LoVo (cell line): Measurements from ENCODE around the gene STIM1.
A peak's percentile ranks its signal among the peaks of the same experiment; 100 is the strongest.
"Not testable (repeated sequence)": the region's sequence is repeated elsewhere in the genome, so short reads cannot be mapped to it uniquely, and the experiment has no call there.

Experiments used
- DNase-seq: peaks from one replicate; pipeline ENCODE4 v3.0.0-alpha.2; 2016; ENCODE audit warnings: low spot score

The STIM1 gene

DNA sequence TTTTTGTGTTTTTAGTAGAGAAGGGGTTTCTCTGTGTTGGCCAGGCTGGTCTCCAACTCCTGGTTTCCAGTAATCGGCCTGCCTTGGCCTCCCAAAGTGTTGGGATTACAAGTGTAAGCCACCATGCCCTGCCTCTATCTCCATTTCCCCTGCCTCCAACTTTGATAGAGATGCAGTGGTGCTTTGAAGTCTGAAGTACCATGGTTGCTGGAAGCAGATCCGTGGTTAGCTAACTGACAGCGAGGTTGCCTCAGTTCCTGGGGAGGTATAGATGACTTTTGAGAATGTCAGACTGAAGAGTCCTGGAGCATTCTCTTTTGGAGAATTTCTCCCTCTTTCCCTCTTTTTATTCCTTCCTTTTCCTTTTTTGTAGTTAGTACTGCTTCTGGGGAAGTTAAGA is 127.6 kb downstream of the STIM1 start:
- no peak for DNase-seq

DNA sequence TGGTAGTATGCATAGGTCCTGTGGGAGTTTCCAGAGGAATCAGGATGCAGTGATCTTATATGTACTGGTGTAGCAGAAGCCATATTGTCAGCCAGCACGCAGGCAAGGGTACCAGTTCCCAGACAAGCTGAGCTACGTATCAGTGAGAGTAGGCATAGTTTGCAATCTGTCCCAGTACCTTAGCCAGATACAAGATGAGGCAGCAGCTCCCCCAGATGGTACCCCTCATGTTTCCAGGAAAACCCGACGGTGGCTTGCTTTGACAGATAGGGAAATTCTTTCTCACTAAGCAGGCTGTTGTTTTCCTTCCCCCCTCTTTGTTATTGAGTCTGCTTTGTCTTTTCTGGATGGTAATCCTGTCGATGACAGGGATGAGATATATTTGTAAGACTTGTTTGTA is 129.4 kb downstream of the STIM1 start:
- DNase-seq = no peak

DNA sequence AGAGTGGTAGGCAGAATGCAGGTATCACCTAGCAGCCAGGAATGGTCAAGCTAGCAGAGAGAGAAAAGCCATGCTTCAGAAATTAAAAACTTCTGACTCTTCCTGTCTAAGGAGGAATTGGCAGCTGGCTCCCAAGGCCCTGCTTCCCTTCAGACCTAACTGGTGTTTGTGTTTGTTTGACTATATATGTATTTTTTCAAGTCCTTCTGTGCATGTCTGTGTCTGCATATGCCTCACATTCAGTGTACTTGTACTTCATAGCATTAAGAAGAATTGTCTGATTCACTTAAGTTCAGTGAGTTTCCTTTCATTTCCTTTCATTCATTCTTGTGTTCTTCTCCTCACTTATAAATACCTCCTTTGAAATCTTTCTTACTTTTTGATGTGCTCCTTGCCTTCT is 130.2 kb downstream of the STIM1 start:
- no peak for DNase-seq

DNA sequence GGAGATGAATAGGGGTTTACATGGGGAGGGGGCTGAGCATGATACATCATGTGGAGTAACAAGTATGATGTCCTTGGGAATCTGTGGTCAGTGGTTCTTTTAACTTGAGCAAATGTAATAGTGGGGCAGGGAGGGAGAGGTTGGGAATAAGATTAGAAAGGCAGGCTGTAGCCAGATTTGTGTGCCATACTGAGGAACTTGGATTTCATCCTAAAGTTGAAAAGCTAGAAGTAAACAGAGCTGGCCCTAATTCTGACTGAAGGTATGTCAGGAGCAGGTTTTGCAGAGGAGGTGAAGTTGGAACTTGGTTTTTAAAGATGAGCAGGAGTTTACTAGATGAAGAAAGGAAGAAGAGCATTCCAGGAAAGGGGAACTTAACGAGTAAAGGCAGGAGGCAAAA is 130.8 kb downstream of the STIM1 start:
- no peak for DNase-seq

DNA sequence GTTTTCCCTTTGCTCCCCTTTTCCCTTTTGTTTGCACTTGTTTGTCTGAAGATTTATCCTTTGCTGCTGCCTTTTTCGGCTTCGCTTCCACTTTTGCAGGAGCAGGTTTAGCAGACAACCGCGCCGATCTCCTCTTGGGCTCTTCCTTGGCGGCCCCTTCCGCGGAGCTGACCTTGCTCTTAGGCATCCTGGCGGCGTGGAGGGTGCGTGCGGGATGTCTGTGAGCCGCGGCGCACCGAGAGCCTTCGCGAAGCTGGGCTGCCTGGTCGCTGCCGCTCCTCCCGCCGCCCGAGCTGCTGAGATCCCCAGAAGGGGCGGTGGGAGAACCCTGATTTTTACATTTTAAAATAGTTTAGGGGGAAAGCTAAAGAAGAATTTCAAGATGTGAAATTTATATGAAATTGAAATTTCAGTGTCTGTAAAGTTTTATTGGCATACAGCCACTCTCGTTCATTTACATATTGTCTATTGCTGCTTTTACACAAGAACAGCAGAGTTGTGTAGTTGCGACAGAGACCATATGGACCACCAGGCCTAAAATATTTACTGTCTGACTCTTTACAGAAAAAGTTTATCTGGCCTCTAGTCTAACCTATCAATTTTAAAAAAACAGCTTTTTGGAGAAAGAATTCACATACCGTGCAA is 133.9 kb downstream of the STIM1 start:
- DNase-seq = no peak

DNA sequence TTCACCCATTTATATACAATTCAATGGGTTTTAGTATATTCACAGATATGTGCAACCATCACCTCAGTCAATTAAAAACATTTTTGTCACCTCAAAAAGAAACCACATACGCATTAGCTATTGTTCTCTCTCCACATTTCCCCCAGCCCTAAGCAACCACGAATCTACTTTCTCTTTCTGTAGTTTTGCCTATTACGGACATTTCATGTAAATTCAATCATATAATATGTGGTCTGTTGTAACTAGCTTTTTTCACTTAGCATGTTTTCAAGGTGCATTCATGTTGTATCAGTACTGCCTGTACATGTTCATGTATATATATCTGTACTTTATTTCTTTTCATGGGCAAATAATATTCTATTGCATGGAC is 134.4 kb downstream of the STIM1 start:
- DNase-seq = no peak

DNA sequence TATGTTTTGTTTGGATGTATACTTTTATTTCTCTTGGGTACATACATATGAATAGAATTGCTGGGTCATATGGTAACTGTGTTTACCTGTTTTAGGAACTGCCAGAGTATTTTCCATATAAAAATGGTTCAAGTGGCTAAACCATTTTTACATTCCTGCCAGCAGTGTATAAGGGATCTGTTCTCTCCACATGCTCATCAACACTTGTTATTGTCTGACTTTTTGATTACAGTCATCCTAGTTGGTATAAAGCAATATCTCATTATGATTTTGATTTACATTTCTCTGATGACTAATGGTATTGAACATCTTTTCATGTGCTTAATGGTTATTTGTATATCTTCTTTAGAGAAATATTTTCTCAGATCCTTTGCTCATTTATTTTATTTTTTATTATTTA is 134.9 kb downstream of the STIM1 start:
- no peak for DNase-seq

DNA sequence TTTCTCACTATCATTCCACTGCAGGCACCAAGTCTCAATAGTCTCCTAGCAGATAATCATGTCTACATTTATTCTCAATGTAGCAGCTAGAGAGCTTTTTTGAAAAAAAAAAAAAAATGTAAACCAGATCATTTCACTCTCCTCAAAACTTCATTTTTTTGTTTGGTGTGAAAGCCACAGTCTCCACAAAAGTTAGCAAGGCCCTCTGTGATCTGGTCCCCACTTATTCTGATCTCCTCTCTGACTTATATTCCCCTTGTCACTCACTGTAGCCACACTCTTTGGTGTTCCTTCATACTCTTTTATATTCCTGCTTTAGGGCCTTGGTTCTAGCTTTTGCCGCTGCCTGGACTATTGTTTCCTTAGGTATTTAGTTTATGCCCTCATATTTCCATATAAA is 137.5 kb downstream of the STIM1 start:
- no peak for DNase-seq

DNA sequence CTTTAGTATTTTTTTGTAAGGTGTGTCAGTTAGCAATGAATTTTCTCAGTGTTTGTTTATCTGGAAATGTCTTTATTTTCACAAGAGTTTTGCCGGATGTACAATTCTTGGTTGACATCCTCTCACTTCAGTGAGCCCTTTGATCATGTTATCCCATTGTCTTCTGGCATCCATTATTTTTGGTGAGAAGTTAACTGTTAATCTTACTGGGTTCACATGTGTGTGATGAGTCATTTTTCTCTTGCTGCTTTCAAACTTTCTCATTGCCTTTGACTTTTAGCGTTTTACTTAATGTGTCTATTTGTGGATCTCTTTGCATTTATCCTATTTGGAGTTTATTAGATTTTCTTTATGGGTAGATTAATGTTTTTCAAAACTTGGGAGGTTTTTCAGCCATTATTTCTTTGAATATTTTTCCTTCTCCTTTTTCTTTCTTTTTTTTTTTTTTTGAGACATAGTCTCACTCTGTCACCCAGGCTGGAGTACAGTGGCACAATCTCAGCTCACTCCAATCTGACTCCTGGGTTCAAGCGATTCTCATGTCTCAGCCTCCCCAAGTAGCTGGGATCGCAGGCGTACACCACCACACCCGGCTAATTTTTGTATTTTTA is 138.7 kb downstream of the STIM1 start:
- no peak for DNase-seq

DNA sequence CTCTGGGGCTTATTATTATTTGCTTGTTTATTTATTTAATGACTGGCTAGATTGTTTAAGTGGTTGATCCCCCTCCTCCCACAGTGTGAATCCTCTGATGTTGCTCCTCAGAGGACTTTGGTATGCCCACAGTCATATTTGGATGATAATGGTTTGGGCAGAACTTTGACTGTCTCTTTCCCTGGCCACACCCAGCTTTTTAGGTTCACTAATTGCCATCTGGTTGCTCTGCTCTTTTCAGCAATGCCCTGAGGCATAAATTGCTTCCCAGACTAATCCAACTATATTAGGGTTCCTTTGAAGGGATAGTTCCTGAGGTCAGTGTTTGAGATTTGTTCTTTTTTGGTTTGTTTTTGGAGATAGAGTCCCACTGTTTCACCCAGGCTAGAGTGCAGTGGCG is 139.8 kb downstream of the STIM1 start:
- DNase-seq = no peak

DNA sequence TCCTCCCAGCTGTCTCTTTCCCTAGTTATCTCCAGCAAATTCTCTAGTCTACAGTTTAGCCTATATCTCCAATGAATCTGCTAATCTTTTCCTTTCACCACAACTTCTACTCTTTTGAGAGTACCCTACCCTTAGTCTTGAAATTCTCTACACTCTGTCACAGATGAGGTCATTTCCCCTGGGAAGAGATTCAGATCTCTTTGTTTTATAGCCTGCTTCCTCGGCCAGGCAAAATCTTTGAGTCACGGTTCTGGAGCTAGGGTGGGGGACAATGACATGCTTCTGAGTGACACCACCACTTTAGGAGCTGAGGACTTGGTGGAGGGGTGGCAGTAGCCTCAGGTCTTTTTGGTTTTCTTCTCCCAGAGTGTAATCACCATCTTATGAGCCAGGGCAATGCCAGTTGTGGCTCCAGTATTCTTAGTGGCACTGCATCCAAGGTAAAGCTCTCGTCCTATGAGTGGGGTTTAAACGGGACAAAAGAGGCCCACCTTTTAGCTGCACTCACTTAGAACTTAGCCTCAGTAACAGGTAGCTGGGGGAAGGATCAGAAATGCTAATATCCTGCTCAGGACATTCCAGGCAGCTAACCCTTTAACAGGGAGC is 140.6 kb downstream of the STIM1 start:
- DNase-seq = no peak

DNA sequence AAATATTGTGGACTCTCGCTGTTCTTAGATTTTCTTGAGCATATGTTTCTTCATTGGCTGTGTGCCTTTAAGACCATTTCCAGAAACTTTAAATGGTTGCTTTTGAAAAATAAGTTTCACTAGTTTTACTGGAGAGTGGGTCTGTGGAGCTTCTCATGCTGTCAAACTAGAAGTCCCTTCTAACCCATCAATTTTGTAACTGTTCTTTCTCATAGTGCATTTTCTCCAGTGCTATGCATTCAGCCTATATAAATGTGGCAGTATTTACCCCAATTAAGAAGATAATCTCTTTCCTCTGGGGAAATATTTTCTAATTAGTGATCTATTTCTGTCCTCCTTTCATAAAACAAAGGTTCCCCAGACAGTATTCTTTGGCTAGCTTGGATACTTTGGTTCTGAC is 141.2 kb downstream of the STIM1 start:
- DNase-seq = no peak

DNA sequence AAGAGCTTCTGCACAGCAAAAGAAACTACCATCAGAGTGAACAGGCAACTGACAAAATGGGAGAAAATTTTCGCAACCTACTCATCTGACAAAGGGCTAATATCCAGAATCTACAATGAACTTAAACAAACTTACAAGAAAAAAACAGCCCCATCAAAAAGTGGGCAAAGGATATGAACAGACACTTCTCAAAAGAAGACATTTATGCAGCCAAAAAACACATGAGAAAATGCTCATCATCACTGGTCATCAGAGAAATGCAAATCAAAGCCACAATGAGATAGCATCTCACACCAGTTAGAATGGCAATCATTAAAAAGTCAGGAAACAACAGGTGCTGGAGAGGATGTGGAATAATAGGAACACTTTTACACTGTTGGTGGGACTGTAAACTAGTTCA is 149.3 kb downstream of the STIM1 start:
- not testable (repeated sequence) for DNase-seq

DNA sequence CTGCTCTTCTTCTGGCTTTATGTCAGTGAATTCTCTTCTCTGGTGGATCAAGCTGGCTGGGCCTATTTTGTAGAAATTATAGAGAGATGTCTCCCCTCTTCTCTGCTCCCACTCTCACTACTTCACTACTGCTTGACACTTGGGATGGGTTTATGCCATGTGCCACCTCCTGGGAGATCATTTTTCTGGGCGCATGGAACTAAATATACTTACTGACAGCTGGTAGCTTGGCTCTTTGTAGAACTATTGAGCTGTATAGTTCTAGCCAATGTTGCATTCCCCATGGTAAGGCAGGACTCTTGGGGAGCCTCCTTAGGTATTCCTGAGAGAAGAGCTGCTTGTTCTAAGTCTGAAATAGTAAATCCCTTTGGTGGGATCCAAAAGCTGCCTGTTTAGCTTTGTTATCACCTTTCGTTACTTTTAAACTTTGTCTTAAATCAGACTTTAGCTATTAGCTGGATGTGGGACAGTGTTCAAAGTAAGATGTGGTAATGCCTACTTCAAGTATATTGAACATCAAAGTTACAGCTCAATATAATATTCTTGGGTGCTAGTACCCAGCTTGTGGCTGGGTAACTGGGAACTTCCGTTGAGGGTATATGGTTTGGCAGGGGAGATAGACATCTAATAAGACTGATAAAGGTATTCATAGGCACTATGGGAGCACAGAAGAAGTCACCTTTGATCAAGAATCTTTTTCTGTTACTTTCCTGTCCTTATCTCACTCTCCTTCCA is 151.6 kb downstream of the STIM1 start:
- no peak for DNase-seq

DNA sequence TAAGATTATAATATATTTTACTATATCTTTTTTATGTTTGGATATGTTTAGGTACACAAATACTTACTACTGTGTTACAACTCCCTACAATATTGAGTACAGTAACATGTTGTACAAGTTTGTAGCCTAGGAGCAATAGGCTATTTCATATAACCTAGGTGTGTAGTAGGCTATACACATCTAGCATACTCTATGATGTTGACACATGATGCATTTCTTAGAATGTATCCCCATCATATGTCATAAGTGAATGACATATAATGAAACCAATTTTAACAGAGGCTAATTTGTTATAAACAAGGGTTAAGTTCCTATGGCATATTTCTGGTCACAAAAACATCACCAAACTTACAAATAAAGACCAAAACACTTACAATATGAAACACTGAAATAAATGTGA is 152.7 kb downstream of the STIM1 start:
- DNase-seq = no peak

DNA sequence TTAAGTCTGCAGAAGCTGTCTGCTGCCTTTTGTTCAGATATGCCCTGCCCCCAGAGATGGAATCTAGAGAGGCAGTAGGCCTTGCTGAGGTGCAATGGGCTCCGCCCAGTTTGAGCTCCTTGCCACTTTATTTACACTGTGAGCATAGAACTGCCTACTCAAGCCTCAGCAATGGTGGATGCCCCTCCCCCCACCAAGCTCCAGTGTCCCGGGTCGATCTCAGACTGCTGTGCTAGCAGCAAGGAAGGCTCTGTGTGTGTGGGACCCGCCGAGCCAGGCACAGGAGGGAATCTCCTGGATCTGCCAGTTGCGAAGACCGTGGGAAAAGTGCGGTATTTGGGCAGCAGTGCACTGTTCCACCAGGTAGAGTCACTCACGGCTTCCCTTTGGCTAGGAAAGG is 161.1 kb downstream of the STIM1 start:
- DNase-seq = not testable (repeated sequence)

DNA sequence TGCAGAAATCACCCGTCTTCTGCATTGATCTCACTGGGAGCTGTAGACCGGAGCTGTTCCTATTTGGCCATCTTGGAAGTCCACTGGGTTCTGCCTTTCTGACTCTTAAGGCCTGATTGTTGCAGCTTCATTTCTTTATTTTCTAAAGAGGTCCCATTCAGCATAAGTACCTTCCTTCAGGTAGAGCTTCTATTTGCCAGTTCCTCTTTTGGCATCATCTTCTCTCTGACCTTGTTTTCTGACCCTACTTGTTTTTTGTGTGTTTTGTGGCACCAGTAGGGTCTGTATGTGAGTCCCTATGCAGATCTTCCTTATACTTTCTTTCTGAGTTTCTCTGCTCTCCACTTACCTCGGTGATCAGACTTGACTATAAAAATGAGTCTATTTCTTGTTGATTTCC is 161.7 kb downstream of the STIM1 start:
- no peak for DNase-seq

DNA sequence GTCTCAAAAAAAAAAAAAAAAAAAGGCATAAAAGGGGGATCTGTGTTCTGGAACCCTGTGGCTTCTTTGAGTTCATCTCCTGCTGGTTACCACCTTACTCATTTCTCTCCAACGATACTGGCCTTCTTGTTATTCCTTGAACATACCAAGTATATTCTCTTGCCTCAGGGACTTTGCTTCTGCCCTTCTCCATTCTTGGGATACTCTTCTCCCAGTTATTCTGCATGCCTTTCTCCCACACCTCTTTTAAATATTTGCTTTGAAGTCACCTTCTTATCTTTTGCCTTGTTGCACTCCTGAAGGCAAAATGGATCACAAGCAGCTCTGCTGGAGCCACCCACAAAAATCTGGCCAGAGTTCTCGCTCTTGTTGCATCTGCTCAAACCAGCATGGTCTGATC is 163.2 kb downstream of the STIM1 start:
- peak; percentile 3 for DNase-seq

DNA sequence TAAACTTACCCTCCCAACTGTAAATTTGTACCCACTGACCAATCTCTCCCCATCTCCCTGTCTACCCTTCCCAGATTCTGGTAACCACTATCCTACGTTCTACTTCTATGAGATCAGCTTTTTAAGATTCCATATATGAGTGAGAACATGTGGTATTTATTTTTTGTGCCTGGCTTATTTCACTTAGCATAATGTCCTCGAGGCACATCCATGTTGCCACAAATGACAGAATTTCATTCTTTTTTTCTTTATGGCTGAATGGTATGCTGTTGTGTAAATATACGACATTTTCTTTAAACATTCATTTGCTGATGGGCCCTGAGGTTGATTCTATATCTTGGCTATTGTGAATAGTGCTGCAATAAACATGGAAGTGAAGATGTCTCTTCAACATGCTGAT is 164.4 kb downstream of the STIM1 start:
- DNase-seq = no peak

DNA sequence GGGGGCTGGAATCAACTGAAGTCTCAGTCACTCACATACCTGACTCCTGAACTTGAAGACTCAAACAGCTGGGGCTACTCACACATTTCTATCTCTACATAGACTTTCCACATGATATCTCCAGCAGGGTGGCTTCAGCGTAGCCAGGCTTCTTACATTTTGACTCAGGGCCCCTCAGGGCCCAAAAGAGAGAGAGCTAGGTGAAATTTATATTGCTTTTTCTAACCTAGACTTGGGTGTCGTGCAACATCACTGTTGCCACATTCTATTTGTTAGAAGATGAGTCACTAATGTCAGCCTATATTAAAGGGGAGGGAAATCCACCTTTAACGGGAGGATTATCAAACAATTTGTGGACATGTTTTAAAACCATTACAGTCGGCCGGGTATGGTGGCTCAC is 167.2 kb downstream of the STIM1 start:
- DNase-seq = no peak

DNA sequence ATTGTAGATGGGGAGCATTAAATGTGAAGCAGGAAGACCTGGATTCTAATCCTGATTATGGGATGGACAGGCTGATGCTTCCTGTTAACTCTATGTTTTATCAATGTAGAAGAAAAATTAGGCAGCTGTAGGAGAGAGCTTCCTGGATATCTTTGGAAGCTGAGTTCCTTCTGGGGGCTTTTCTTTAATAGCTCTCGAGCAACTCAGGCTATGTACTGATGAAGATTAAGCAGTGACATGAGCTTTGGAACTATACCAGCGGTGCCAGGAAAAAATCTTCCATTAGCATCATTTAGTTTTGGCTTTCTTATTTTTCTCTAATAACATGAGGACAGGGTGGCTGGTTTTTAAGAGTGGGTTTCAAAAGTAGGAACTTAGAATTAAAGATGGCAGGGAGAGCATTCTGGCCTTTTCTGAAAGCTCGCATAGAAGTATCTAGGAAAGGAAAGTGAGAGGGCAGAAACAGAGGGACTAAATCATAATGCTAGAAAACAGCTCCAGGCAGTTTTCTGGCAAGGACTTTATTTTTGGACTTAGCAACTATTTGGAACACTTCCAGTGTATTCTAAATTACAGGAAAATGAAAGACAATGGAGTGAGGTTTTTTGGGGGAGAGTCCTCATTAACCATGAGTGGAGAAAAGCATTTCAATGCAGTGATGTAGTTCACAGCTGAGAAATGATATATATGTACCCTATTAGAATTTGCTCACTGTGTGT is 169.9 kb downstream of the STIM1 start:
- DNase-seq = no peak

DNA sequence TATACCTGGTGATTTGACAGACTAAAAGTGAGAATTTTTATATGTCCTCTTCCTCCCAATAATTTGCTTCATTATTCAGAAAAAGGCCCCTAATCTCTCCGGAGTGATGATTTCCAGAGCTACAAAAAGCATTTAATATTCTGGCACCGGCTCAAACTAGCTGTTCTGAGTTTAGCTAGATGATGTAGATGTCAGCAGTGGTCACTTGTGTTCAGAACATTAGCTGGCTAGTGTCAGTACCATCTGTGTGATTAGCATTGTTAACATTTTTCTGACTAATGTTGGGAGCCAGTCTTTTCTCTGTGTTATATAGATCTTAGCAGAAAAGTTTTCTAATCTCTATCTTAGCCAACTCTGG is 170.5 kb downstream of the STIM1 start:
- DNase-seq = no peak

DNA sequence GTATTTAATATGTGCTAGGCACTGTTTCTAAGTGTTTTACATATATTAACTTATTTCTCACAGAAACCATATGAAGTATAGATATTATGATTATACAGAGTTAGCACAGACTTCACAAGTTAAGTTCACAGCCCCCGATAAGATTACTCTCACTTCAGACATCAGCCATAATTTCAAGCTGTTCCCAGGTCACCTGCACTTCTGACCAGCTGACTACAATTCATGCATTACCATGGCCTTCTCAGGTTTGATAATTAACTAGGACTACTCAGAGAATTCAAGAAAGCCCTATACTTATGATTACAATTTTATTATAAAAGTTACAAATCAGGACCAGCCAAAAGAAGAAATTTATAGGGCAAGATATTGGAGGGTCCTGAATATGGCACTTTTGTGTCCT is 170.9 kb downstream of the STIM1 start:
- DNase-seq = no peak
